PC-3 (cell line): ENCODE results near the gene TAS1R1. TPM values are rescaled to one million over a fixed set of nuclear protein-coding genes. Genes with fewer than 3 reads are reported as not detected.

Source experiments
- ATAC-seq: fragments of 200-7000 bp; cut with Tn5 transposase; 2 replicates; pipeline ENCODE4 v1.9.1; 2020; ENCODE audit warnings: mild to moderate bottlenecking, moderate library complexity
- BruUV-seq: library from RNA; stranded (reverse); fragments of 400-500 nt; replicated peaks from 2 replicates; lab custom pipeline; 2021; lab: Mats Ljungman, UMichigan
- CTCF ChIA-PET: fragments of 300-600 bp; sonication (Branson Sonifier 250); formaldehyde crosslinking; loops from one replicate; lab custom pipeline; 2022; ENCODE audit warnings: antibody characterized with exemption; lab: Charles Lee
- POLR2A ChIA-PET: fragments of 300-600 bp; sonication (Branson Sonifier 250); formaldehyde crosslinking; loops from one replicate; lab custom pipeline; 2022; ENCODE audit warnings: antibody characterized with exemption; ENCODE audit not compliant: unreplicated experiment; lab: Charles Lee
- DNase-seq: peaks from one replicate; pipeline ENCODE4 v3.0.0-alpha.2; 2015
- H2AFZ ChIP-seq: fragments of 300-600 bp; sonication (generic); 2 replicates; pipeline ENCODE4 v1.6.0; 2016; ENCODE audit warnings: antibody characterized with exemption, low read length
- H3F3A ChIP-seq: fragments of 300-600 bp; sonication (generic); one replicate; pipeline ENCODE4 v1.6.0; 2017; ENCODE audit warnings: antibody characterized with exemption, low read length, control low read depth, mild to moderate bottlenecking; ENCODE audit not compliant: unreplicated experiment
- H3K27ac ChIP-seq: fragments of 300-600 bp; sonication (generic); 2 replicates; pipeline ENCODE4 v1.5.1; 2016; ENCODE audit warnings: mild to moderate bottlenecking, low read length
- H3K27me3 ChIP-seq: fragments of 300-600 bp; sonication (generic); 2 replicates; pipeline ENCODE4 v1.6.1; 2016; ENCODE audit warnings: low read length, mixed read lengths
- H3K36me3 ChIP-seq: fragments of 300-600 bp; sonication (generic); 2 replicates; pipeline ENCODE4 v1.6.1; 2016; ENCODE audit warnings: low read depth, mixed run types, low read length, mixed read lengths
- H3K4me1 ChIP-seq: fragments of 300-600 bp; sonication (generic); 2 replicates; pipeline ENCODE4 v1.5.1; 2016; ENCODE audit warnings: low read length; ENCODE audit not compliant: insufficient read depth
- H3K4me2 ChIP-seq: fragments of 300-600 bp; sonication (generic); 2 replicates; pipeline ENCODE4 v1.6.0; 2016; ENCODE audit warnings: low read length
- H3K4me3 ChIP-seq: fragments of 300-600 bp; sonication (generic); 2 replicates; pipeline ENCODE4 v1.5.1; 2016; ENCODE audit warnings: mild to moderate bottlenecking, low read length, mixed read lengths
- H3K79me2 ChIP-seq: fragments of 300-600 bp; sonication (generic); 2 replicates; pipeline ENCODE4 v1.6.1; 2017; ENCODE audit warnings: low read length, mixed read lengths
- H3K9ac ChIP-seq: fragments of 300-600 bp; sonication (generic); 2 replicates; pipeline ENCODE4 v1.6.0; 2016; ENCODE audit warnings: mild to moderate bottlenecking, low read length
- H3K9me2 ChIP-seq: fragments of 300-600 bp; sonication (generic); replicated peaks from 2 replicates; pipeline ENCODE4 v1.6.1; 2016; ENCODE audit warnings: mixed run types, low read length, mixed read lengths
- H3K9me3 ChIP-seq: fragments of 300-600 bp; sonication (generic); 2 replicates; pipeline ENCODE4 v1.6.1; 2016; ENCODE audit warnings: low read length, mixed read lengths
- H4K20me1 ChIP-seq: fragments of 300-600 bp; sonication (generic); 2 replicates; pipeline ENCODE4 v1.6.1; 2016; ENCODE audit warnings: low read length, mixed read lengths
- CTCF ChIP-seq: fragments of 300-600 bp; sonication (generic); conservative IDR thresholded peaks from 2 replicates; pipeline ENCODE4 v1.5.1; 2017; ENCODE audit warnings: antibody characterized with exemption, low read depth, mild to moderate bottlenecking, low read length
- EZH2 ChIP-seq: fragments of 300-600 bp; sonication (generic); IDR thresholded peaks from one replicate; pipeline ENCODE4 v1.6.1; 2017; ENCODE audit warnings: antibody characterized with exemption, mild to moderate bottlenecking, low read length; ENCODE audit not compliant: unreplicated experiment
- EZH2phosphoT487 ChIP-seq: fragments of 300-600 bp; sonication (generic); IDR thresholded peaks from 2 replicates; pipeline ENCODE4 v1.6.1; 2018; ENCODE audit warnings: mild to moderate bottlenecking, antibody characterized with exemption, low read length, borderline replicate concordance
- intact Hi-C: fragments of 100-400 bp; cut with micrococcal nuclease; formaldehyde crosslinking; loops from 2 replicates; pipeline ENCODE4 v1.9.0; 2023
- total RNA-seq: library from RNA; depleted of rRNA; stranded (reverse); fragments of >200 nt; gene quantifications from 2 replicates; pipeline ENCODE4 v1.2.3, GENCODE V29; 2014

Gene TAS1R1
- total RNA-seq, 1 experiment from 2014 or later, result not detected

GRCh38 chr1:6593810-6594209 lies 38.7 kb downstream of the TAS1R1 start:
- no peak overlapping the region for H2AFZ ChIP-seq
- H3K9ac ChIP-seq, result no peak overlapping the region
- no peak overlapping the region for H3K4me3 ChIP-seq
- no peaks in the 10 kb centered on the region for H3K9me2 ChIP-seq
- ATAC-seq, result no peak
- no peaks in the 10 kb centered on the region for H3F3A ChIP-seq
- BruUV-seq, result no TSS peak
- peaks cover 64% of the 10 kb centered on the region for H4K20me1 ChIP-seq
- CTCF ChIA-PET, result no interaction called here
- POLR2A ChIA-PET, result no interaction called here
- no peaks in the 10 kb centered on the region for H3K9me3 ChIP-seq
- no peak for TF ChIP-seq EZH2phosphoT487
- TF ChIP-seq EZH2, result no peak
- no peak for TF ChIP-seq CTCF
- H3K79me2 ChIP-seq, result peaks cover 46% of the 10 kb centered on the region
- H3K4me2 ChIP-seq, result no peak overlapping the region
- peaks cover 1% of the 10 kb centered on the region for H3K4me1 ChIP-seq
- DNase-seq, result no peak
- peaks cover 76% of the 10 kb centered on the region for H3K36me3 ChIP-seq
- intact Hi-C loops, result no loop called here
- H3K27me3 ChIP-seq, result no peaks in the 10 kb centered on the region
- H3K27ac ChIP-seq, result no peak overlapping the region

GRCh38 chr1:6594977-6595740 lies 40.1 kb downstream of the TAS1R1 start:
- ATAC-seq (no peak), DNase-seq (no peak)
- Histone ChIP-seq H3K4me2 (no peak overlapping the region), H3K9me2 (no peaks in the 10 kb centered on the region), H3K79me2 (peaks cover 59% of the 10 kb centered on the region), H3K9me3 (no peaks in the 10 kb centered on the region), H3K27me3 (no peaks in the 10 kb centered on the region), H3K36me3 (peaks cover 67% of the 10 kb centered on the region), H2AFZ (no peak overlapping the region), H3K9ac (no peak overlapping the region), H3F3A (no peaks in the 10 kb centered on the region), H3K4me3 (no peak overlapping the region), H4K20me1 (peaks cover 76% of the 10 kb centered on the region), H3K27ac (no peak overlapping the region), H3K4me1 (peaks cover 12% of the 10 kb centered on the region)
- ChIA-PET POLR2A (no interaction called here), CTCF (no interaction called here)
- intact Hi-C loops, result no loop called here
- no TSS peak for BruUV-seq
- TF ChIP-seq EZH2, result no peak
- TF ChIP-seq CTCF, result no peak
- no peak for TF ChIP-seq EZH2phosphoT487

GRCh38 chr1:6596351-6596750 lies 41.2 kb downstream of the TAS1R1 start:
- DNase-seq (no peak), ATAC-seq (no peak)
- Histone ChIP-seq H3K36me3 (peaks cover 64% of the 10 kb centered on the region), H3K27me3 (no peaks in the 10 kb centered on the region), H3K9me2 (no peaks in the 10 kb centered on the region), H3K27ac (no peak overlapping the region), H3K79me2 (peaks cover 71% of the 10 kb centered on the region), H3K9ac (no peak overlapping the region), H3K4me3 (no peak overlapping the region), H2AFZ (no peak overlapping the region), H3K9me3 (no peaks in the 10 kb centered on the region), H3K4me2 (no peak overlapping the region), H3F3A (no peaks in the 10 kb centered on the region), H4K20me1 (peaks cover 73% of the 10 kb centered on the region), H3K4me1 (peaks cover 16% of the 10 kb centered on the region)
- ChIA-PET CTCF (no interaction called here), POLR2A (no interaction called here)
- TF ChIP-seq EZH2 (no peak), EZH2phosphoT487 (no peak), CTCF (no peak)
- BruUV-seq, result no TSS peak
- intact Hi-C loops, result no loop called here
